ENCODE measurements around the gene SAMD11. TPM values are rescaled to one million over a fixed set of nuclear protein-coding genes. Genes with fewer than 3 reads are reported as not detected.
A peak's percentile ranks its signal among the peaks of the same experiment; 100 is the strongest.

Gene SAMD11
- total RNA-seq, 1 experiment from 2014 or later, result 13.5 TPM

DNA sequence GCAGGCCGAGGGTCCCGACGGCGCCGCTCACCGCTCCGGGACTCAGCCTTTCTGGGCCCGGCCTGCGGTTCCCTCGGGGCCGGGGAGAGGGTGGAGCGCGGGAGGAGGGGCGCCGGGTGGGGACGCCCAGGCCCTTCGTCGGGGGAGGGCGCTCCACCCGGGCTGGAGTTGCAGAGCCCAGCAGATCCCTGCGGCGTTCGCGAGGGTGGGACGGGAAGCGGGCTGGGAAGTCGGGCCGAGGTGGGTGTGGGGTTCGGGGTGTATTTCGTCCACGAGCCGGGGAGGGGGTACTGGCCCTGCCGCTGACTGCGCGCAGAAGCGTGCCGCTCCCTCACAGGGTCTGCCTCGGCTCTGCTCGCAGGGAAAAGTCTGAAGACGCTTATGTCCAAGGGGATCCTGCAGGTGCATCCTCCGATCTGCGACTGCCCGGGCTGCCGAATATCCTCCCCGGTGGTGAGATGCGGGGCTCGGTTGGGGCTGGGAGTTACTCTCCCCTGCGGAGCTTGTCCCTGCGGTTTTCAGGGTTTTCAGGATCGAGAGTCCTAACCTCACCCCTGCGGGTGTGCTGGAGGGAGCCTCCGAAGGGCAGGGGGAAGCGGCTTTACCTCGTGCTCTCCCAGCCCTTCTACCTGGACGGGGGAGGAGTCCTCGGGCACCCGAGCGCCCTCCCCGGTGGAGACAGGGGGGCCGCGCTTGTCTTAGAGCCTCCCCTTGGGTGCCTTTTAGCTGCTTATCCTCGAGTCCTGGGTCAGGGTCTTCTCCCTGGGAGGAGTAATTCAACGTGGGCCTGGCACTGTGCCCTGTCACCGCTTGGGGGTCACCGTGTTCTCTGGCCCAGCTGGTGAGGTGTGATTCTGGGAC lies 2.1 kb downstream of the SAMD11 start:
- no peak overlapping the region for H3K4me2 ChIP-seq (ENCODE audit: insufficient read depth, insufficient read length, low read length)
- peaks cover 10% of the 10 kb centered on the region for H4K20me1 ChIP-seq (ENCODE audit: control insufficient read depth, insufficient read depth, insufficient read length)
- no peak overlapping the region for H2AFZ ChIP-seq (ENCODE audit: low read length)
- H3K4ac ChIP-seq (ENCODE audit: low read depth, low read length), result no peak overlapping the region
- no peak overlapping the region for H3K9ac ChIP-seq (ENCODE audit: extremely low read depth, insufficient read length, low read length)
- H3K23me2 ChIP-seq (ENCODE audit: insufficient read length, low read depth, low read length, poor library complexity, severe bottlenecking), result peaks cover 7% of the 10 kb centered on the region
- H3K56ac ChIP-seq (ENCODE audit: insufficient read length, low read depth, low read length), result no peak overlapping the region
- Mint-ChIP-seq H3K4me3 (peak overlapping the region; percentile 54 to 77), H3K36me3 (ENCODE audit: insufficient read depth in 1 of 3, low read depth in 3 of 3) (peaks cover 0 to 4% (median 0%) of the 10 kb centered on the region in 3 experiments; a peak in 3 of 7 replicates), H3K27ac (no peak overlapping the region), H3K27me3 (ENCODE audit: low read depth) (peaks cover 90% of the 10 kb centered on the region), H3K4me1 (peaks cover 17 to 25% of the 10 kb centered on the region in 2 experiments), H3K9me3 (peaks cover 4 to 5% of the 10 kb centered on the region in 2 experiments; a peak in 2 of 5 replicates)
- no peak overlapping the region for H4K5ac ChIP-seq (ENCODE audit: insufficient read length, low read depth, low read length)
- no peak overlapping the region for H3K23ac ChIP-seq (ENCODE audit: insufficient read length, low read depth, low read length)
- H2BK5ac ChIP-seq (ENCODE audit: insufficient read length, low read length), result no peak overlapping the region
- H2BK12ac ChIP-seq (ENCODE audit: insufficient read length, low read depth, low read length), result no peak overlapping the region
- TF ChIP-seq, protein P1, sequence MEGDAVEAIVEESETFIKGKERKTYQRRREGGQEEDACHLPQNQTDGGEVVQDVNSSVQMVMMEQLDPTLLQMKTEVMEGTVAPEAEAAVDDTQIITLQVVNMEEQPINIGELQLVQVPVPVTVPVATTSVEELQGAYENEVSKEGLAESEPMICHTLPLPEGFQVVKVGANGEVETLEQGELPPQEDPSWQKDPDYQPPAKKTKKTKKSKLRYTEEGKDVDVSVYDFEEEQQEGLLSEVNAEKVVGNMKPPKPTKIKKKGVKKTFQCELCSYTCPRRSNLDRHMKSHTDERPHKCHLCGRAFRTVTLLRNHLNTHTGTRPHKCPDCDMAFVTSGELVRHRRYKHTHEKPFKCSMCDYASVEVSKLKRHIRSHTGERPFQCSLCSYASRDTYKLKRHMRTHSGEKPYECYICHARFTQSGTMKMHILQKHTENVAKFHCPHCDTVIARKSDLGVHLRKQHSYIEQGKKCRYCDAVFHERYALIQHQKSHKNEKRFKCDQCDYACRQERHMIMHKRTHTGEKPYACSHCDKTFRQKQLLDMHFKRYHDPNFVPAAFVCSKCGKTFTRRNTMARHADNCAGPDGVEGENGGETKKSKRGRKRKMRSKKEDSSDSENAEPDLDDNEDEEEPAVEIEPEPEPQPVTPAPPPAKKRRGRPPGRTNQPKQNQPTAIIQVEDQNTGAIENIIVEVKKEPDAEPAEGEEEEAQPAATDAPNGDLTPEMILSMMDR (conservative IDR thresholded peaks at IDR 0.05), result no peak
- no peak overlapping the region for H2AK5ac ChIP-seq (ENCODE audit: insufficient read length, low read length)
- no peak for DNase-seq
- no peaks in the 10 kb centered on the region for H3K4me1 ChIP-seq (ENCODE audit: insufficient read depth, low read length)
- no peak overlapping the region for H3T11ph ChIP-seq (ENCODE audit: low read length)
- H3K79me1 ChIP-seq (ENCODE audit: insufficient read depth, low read depth, low read length, poor library complexity, severe bottlenecking), result no peaks in the 10 kb centered on the region
- no peak overlapping the region for H3K18ac ChIP-seq (ENCODE audit: insufficient read length, low read depth, low read length)
- H2BK120ac ChIP-seq (ENCODE audit: low read depth, low read length, poor library complexity, severe bottlenecking), result no peak overlapping the region
- H3K27me3 ChIP-seq (ENCODE audit: insufficient read depth, low read length), result peaks cover 83% of the 10 kb centered on the region
- no peaks in the 10 kb centered on the region for H3K79me2 ChIP-seq (ENCODE audit: insufficient read depth, low read length)
- H3K14ac ChIP-seq (ENCODE audit: insufficient read depth, low read length), result no peak overlapping the region
- H4K8ac ChIP-seq (replicated peaks; ENCODE audit: insufficient read length, low read depth, low read length), result no peak overlapping the region
- no CpG with 5 or more reads among the region's 65 CpGs for WGBS (ENCODE audit: extremely low coverage, insufficient read length, low lambda C conversion rate)
- no peak overlapping the region for H2BK20ac ChIP-seq (ENCODE audit: low read depth, low read length, poor library complexity, severe bottlenecking)
- H3K9me3 ChIP-seq (ENCODE audit: control insufficient read depth, low read depth, low read length), result no peaks in the 10 kb centered on the region
- H2BK15ac ChIP-seq (ENCODE audit: low read depth, low read length), result no peak overlapping the region
- H4K91ac ChIP-seq (ENCODE audit: insufficient read length, low read depth, low read length), result no peak overlapping the region
- H3K27ac ChIP-seq (ENCODE audit: insufficient read length, low read depth, low read length), result no peak overlapping the region

All from H9 (cell line).